ENCODE results near the gene GBGT1. TPM values are rescaled to one million over a fixed set of nuclear protein-coding genes. Genes with fewer than 3 reads are reported as not detected.

GBGT1 gene
- total and polyA plus RNA-seq, 2 experiments from 2014 or later = 4.0 to 10.1 TPM

DNA sequence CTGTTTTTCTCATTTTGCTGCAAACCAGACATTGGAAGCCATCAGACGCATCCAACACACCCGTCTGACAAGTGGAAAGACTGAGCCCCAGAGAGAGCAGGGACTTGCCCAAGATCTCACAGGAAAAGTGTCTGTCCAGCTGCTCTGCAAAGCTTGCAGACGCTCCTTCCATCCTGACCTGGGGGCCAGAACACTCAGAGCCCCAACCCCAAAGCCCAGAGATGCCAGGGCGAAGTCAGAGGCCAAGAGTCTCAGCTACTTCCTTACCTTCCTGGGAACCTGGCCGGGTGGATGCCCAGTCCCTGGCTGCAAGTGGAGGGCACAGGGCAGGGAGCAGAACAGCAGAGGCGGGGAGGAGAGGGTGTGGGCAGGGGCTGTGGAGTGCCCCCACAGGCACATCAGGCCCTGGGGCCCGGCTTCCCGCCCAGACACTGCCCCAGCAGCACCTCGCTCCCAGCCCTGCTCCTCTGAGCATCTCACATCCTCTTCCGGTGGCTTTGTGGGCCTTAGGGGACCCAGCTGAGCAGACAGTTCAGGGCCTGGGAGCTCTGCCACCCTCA is 32.9 kb downstream of the GBGT1 start:
- Histone ChIP-seq H3K4me2 (no peak overlapping the region), H3K27me3 (no peaks in the 10 kb centered on the region), H3K79me2 (peaks cover 47% of the 10 kb centered on the region), H4K20me1 (ENCODE audit: insufficient read depth, poor library complexity, severe bottlenecking) (peaks cover 39% of the 10 kb centered on the region), H3K4me3 (no peak overlapping the region), H3K27ac (no peak overlapping the region), H3K9me3 (ENCODE audit: low read depth) (no peaks in the 10 kb centered on the region), H3K9me2 (replicated peaks; ENCODE audit: insufficient read depth) (no peaks in the 10 kb centered on the region), H3K36me3 (replicated peaks; ENCODE audit: insufficient read depth, low read depth) (no peaks in the 10 kb centered on the region), H2AFZ (no peak overlapping the region), H3K4me1 (ENCODE audit: insufficient read depth) (peaks cover 29% of the 10 kb centered on the region)
- WGBS (ENCODE audit: low lambda C conversion rate, missing lambda C conversion rate) = 97% methylated on average over 10 of the region's 10 CpGs
- TF ChIP-seq, protein P1, sequence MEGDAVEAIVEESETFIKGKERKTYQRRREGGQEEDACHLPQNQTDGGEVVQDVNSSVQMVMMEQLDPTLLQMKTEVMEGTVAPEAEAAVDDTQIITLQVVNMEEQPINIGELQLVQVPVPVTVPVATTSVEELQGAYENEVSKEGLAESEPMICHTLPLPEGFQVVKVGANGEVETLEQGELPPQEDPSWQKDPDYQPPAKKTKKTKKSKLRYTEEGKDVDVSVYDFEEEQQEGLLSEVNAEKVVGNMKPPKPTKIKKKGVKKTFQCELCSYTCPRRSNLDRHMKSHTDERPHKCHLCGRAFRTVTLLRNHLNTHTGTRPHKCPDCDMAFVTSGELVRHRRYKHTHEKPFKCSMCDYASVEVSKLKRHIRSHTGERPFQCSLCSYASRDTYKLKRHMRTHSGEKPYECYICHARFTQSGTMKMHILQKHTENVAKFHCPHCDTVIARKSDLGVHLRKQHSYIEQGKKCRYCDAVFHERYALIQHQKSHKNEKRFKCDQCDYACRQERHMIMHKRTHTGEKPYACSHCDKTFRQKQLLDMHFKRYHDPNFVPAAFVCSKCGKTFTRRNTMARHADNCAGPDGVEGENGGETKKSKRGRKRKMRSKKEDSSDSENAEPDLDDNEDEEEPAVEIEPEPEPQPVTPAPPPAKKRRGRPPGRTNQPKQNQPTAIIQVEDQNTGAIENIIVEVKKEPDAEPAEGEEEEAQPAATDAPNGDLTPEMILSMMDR (IDR thresholded peaks at IDR 0.05; ENCODE audit: poor library complexity) = no peak
- TF ChIP-seq EZH2phosphoT487 (IDR thresholded peaks at IDR 0.05; ENCODE audit: low read depth, severe bottlenecking, unreplicated experiment) (no peak), EZH2 (IDR thresholded peaks at IDR 0.05; ENCODE audit: borderline replicate concordance) (no peak)
- no peak for DNase-seq (ENCODE audit: low spot score)

DNA sequence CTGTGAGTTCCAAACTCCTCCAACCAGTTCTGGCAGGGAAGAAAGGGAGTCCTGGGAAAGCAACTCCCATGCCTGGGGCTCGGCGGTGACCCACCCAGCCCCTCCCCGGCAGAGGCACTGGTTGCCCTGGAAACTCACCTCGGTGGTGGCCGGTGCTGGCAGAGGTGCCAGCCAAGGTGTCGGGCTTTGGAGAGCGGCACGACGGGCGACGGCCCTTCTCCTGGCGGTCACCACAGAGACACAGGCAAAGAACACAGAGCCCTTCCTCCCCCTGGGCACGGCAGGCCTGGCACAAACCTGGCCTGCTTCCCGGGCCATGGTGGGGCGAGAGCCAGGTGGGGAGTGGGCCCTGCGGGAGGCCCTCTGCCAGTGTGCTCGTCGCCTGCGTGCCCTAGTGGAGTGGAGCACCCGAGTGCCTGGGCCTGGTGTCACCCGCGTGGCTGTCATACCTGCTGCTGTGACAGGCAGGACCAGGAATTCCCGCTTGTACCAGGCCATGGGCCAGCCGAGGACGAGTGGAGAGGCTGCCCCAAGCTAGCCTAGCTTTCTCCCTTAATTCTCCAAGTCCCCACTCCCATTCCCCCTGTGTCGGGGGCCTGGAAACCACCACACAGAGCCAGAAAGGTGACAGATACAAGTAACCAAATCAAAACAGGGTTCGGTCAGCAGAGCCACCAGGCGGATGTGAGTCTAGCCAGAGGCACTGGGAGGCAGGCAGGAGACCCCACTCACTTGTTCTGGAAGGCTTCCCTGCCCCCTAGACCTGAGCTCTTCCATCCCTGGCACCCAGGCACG is 34.5 kb downstream of the GBGT1 start:
- Histone ChIP-seq H3K9me2 (replicated peaks; ENCODE audit: insufficient read depth) (no peaks in the 10 kb centered on the region), H3K36me3 (replicated peaks; ENCODE audit: insufficient read depth, low read depth) (no peaks in the 10 kb centered on the region), H3K4me1 (ENCODE audit: insufficient read depth) (peaks cover 14% of the 10 kb centered on the region), H3K4me2 (no peak overlapping the region), H2AFZ (no peak overlapping the region), H3K27me3 (no peaks in the 10 kb centered on the region), H3K4me3 (no peak overlapping the region), H3K27ac (no peak overlapping the region), H3K79me2 (peaks cover 35% of the 10 kb centered on the region), H3K9me3 (ENCODE audit: low read depth) (no peaks in the 10 kb centered on the region), H4K20me1 (ENCODE audit: insufficient read depth, poor library complexity, severe bottlenecking) (peaks cover 33% of the 10 kb centered on the region)
- WGBS (ENCODE audit: low lambda C conversion rate, missing lambda C conversion rate) = 90% methylated on average over 17 of the region's 29 CpGs
- no peak for DNase-seq (ENCODE audit: low spot score)
- no peak for TF ChIP-seq EZH2 (IDR thresholded peaks at IDR 0.05; ENCODE audit: borderline replicate concordance)
- TF ChIP-seq, protein P1 (IDR thresholded peaks at IDR 0.05; ENCODE audit: poor library complexity) = no peak
- no peak for TF ChIP-seq EZH2phosphoT487 (IDR thresholded peaks at IDR 0.05; ENCODE audit: low read depth, severe bottlenecking, unreplicated experiment)

DNA sequence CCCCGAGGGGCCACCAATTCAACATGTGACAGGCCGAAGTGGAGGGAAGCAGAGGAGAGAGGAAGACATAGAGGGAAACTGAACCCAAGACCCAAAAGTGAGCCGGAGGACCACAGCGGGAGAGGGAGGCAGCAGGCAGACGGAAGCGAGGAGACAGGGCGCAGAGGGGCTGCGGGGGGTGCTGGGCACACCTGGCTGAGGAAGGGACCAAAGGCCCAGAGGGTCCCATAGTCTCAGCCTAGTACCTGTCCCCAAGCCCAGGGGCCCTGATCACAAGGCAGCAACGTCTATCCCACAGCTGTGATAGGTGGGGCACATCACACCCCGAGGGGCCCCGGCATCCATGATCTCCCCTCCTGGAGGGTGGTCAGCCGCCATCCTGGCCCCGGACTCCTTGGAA is 35.6 kb downstream of the GBGT1 start:
- Histone ChIP-seq H4K20me1 (ENCODE audit: insufficient read depth, poor library complexity, severe bottlenecking) (peaks cover 25% of the 10 kb centered on the region), H2AFZ (no peak overlapping the region)
- 96% methylated on average over 13 of the region's 13 CpGs for WGBS (ENCODE audit: low lambda C conversion rate, missing lambda C conversion rate)

More for the DNA sequence above, 35.6 kb downstream of the GBGT1 start:
- no peaks in the 10 kb centered on the region for H3K9me2 ChIP-seq (replicated peaks; ENCODE audit: insufficient read depth)
- no peak overlapping the region for H3K4me2 ChIP-seq
- H3K9me3 ChIP-seq (ENCODE audit: low read depth) = no peaks in the 10 kb centered on the region
- H3K36me3 ChIP-seq (replicated peaks; ENCODE audit: insufficient read depth, low read depth) = no peaks in the 10 kb centered on the region
- H3K79me2 ChIP-seq = peaks cover 31% of the 10 kb centered on the region
- TF ChIP-seq, protein P1 (IDR thresholded peaks at IDR 0.05; ENCODE audit: poor library complexity) = no peak
- TF ChIP-seq EZH2phosphoT487 (IDR thresholded peaks at IDR 0.05; ENCODE audit: low read depth, severe bottlenecking, unreplicated experiment) = no peak
- TF ChIP-seq EZH2 (IDR thresholded peaks at IDR 0.05; ENCODE audit: borderline replicate concordance) = no peak
- no peaks in the 10 kb centered on the region for H3K27me3 ChIP-seq
- DNase-seq (ENCODE audit: low spot score) = no peak
- H3K4me1 ChIP-seq (ENCODE audit: insufficient read depth) = peaks cover 9% of the 10 kb centered on the region
- no peak overlapping the region for H3K4me3 ChIP-seq
- H3K27ac ChIP-seq = no peak overlapping the region

Data from hepatocyte (in vitro differentiated cells).